ENCODE data around the gene SMC1A. TPM values are rescaled to one million over a fixed set of nuclear protein-coding genes. Genes with fewer than 3 reads are reported as not detected.

SMC1A gene
- total RNA-seq, 1 experiment from 2014 or later: 100 TPM

- H3K4ac ChIP-seq (ENCODE audit: low read depth, low read length): no peak overlapping the region
- Mint-ChIP-seq H3K4me1 (no peaks in the 10 kb centered on the region), H3K36me3 (ENCODE audit: insufficient read depth in 1 of 3, low read depth in 3 of 3) (peaks cover 9 to 35% (median 27%) of the 10 kb centered on the region in 3 experiments), H3K27ac (no peak overlapping the region), H3K27me3 (ENCODE audit: low read depth) (no peaks in the 10 kb centered on the region), H3K4me3 (no peak overlapping the region), H3K9me3 (peaks cover 59 to 65% of the 10 kb centered on the region in 2 experiments)
- no peak overlapping the region for H3K9ac ChIP-seq (ENCODE audit: extremely low read depth, insufficient read length, low read length)
- H4K20me1 ChIP-seq (ENCODE audit: control insufficient read depth, insufficient read depth, insufficient read length): no peaks in the 10 kb centered on the region
- peaks cover 41% of the 10 kb centered on the region for H3K9me3 ChIP-seq (ENCODE audit: control insufficient read depth, low read depth, low read length)
- no peak overlapping the region for H2BK12ac ChIP-seq (ENCODE audit: insufficient read length, low read depth, low read length)
- H2BK20ac ChIP-seq (ENCODE audit: low read depth, low read length, poor library complexity, severe bottlenecking): no peak overlapping the region
- no peak overlapping the region for H4K8ac ChIP-seq (replicated peaks; ENCODE audit: insufficient read length, low read depth, low read length)
- no peaks in the 10 kb centered on the region for H3K4me1 ChIP-seq (ENCODE audit: insufficient read depth, low read length)
- H2AK5ac ChIP-seq (ENCODE audit: insufficient read length, low read length): no peak overlapping the region
- no peak for DNase-seq
- H2BK120ac ChIP-seq (ENCODE audit: low read depth, low read length, poor library complexity, severe bottlenecking): no peak overlapping the region
- no peak overlapping the region for H3K18ac ChIP-seq (ENCODE audit: insufficient read length, low read depth, low read length)
- no peak overlapping the region for H3K56ac ChIP-seq (ENCODE audit: insufficient read length, low read depth, low read length)
- no peak overlapping the region for H3K14ac ChIP-seq (ENCODE audit: insufficient read depth, low read length)
- H4K5ac ChIP-seq (ENCODE audit: insufficient read length, low read depth, low read length): no peak overlapping the region
- no peak overlapping the region for H2BK5ac ChIP-seq (ENCODE audit: insufficient read length, low read length)
- H2AFZ ChIP-seq (ENCODE audit: low read length): no peak overlapping the region
- no peak overlapping the region for H3K4me2 ChIP-seq (ENCODE audit: insufficient read depth, insufficient read length, low read length)
- H3T11ph ChIP-seq (ENCODE audit: low read length): no peak overlapping the region
- no peaks in the 10 kb centered on the region for H3K23me2 ChIP-seq (ENCODE audit: insufficient read length, low read depth, low read length, poor library complexity, severe bottlenecking)
- no peaks in the 10 kb centered on the region for H3K79me2 ChIP-seq (ENCODE audit: insufficient read depth, low read length)
- H3K27ac ChIP-seq (ENCODE audit: insufficient read length, low read depth, low read length): no peak overlapping the region
- H3K27me3 ChIP-seq (ENCODE audit: insufficient read depth, low read length): no peaks in the 10 kb centered on the region
- no peak overlapping the region for H4K91ac ChIP-seq (ENCODE audit: insufficient read length, low read depth, low read length)
- H2BK15ac ChIP-seq (ENCODE audit: low read depth, low read length): no peak overlapping the region
- TF ChIP-seq CTCF (conservative IDR thresholded peaks at IDR 0.05): peak; percentile 40; the same call in 2 of the 3 replicates
- no peaks in the 10 kb centered on the region for H3K79me1 ChIP-seq (ENCODE audit: insufficient read depth, low read depth, low read length, poor library complexity, severe bottlenecking)
- no peak overlapping the region for H3K23ac ChIP-seq (ENCODE audit: insufficient read length, low read depth, low read length)
These were observed 47.5 kb downstream of the SMC1A start for GRCh38 chrX:53374923-53375322.
